ENCODE data around the gene DDX46. TPM values are rescaled to one million over a fixed set of nuclear protein-coding genes. Genes with fewer than 3 reads are reported as not detected.

DDX46 gene
- total and polyA plus RNA-seq, 2 donors (not counting 1 experiment from before 2014, with no cell fraction given), result 15.4 to 80.9 TPM

- no peaks in the 10 kb centered on the region for H3K27me3 Mint-ChIP-seq
- no peak for ATAC-seq (ENCODE audit: low read depth)
Observed at GRCh38 chr5:134791580-134791979, 33.0 kb downstream of the DDX46 start.

GRCh38 chr5:134792286-134792685 is 33.7 kb downstream of the DDX46 start:
- H3K4me3 ChIP-seq (ENCODE audit: control extremely low read depth in 1 of 5, extremely low read depth in 1 of 5, insufficient read depth in 1 of 5, low read depth in 2 of 5, low read length in 4 of 5), result no peak overlapping the region
- peaks cover 14 to 64% of the 10 kb centered on the region in 2 experiments for H3K36me3 ChIP-seq (replicated peaks in 1 of 2; ENCODE audit: control extremely low read depth in 1 of 2, control insufficient read depth in 1 of 2, extremely low read depth in 1 of 2, insufficient read depth in 2 of 2, low read length in 1 of 2)
- H3K4me2 ChIP-seq (replicated peaks; ENCODE audit: low read depth, low read length, poor library complexity, severe bottlenecking), result no peak overlapping the region
- no CpG with 5 or more reads among the region's 3 CpGs for WGBS (ENCODE audit: insufficient coverage)
- H3K4me1 ChIP-seq (ENCODE audit: control insufficient read depth in 2 of 2, insufficient read depth in 2 of 2, low read length in 2 of 2), result no peaks in the 10 kb centered on the region
- Mint-ChIP-seq H3K4me1 (no peaks in the 10 kb centered on the region), H3K4me3 (no peak overlapping the region), H3K27ac (no peak overlapping the region), H3K9me3 (ENCODE audit: insufficient read depth) (no peaks in the 10 kb centered on the region), H3K27me3 (no peaks in the 10 kb centered on the region)
- no peak overlapping the region for H2AFZ ChIP-seq (ENCODE audit: insufficient read depth, low read depth, low read length, poor library complexity, severe bottlenecking)
- H4K20me1 ChIP-seq (ENCODE audit: control insufficient read depth, insufficient read depth, low read length, poor library complexity, severe bottlenecking), result no peaks in the 10 kb centered on the region
- peaks cover 4% of the 10 kb centered on the region for H3K79me2 ChIP-seq (ENCODE audit: control insufficient read depth, insufficient read depth, low read length)
- H3K27ac ChIP-seq (ENCODE audit: low read length in 2 of 2), result no peak overlapping the region
- intact Hi-C loops (cut with micrococcal nuclease), result no loop called here
- DNase-seq (no peak), ATAC-seq (ENCODE audit: low read depth) (no peak)
- TF ChIP-seq EZH2 (IDR thresholded peaks at IDR 0.05; ENCODE audit: borderline replicate concordance, insufficient read depth, low read depth, low read length, poor library complexity, severe bottlenecking) (no peak), CTCF (IDR thresholded peaks at IDR 0.05) (no peak)
- H3K9me3 ChIP-seq (ENCODE audit: control extremely low read depth in 1 of 3, control insufficient read depth in 2 of 3, insufficient read depth in 1 of 3, low read length in 2 of 3), result no peaks in the 10 kb centered on the region
- ChIA-PET POLR2A (no interaction called here), CTCF (interaction anchor here (0.6 kb wide), 1 partner anchor 108 kb away, joined by 3 read pairs; no protein-coding TSS in a partner anchor)
- no peak overlapping the region for H3K9ac ChIP-seq (ENCODE audit: low read length)
- H3K27me3 ChIP-seq (replicated peaks in 1 of 4; ENCODE audit: control extremely low read depth in 1 of 4, control insufficient read depth in 3 of 4, insufficient read depth in 4 of 4, low read length in 3 of 4), result no peaks in the 10 kb centered on the region

More at GRCh38 chr5:134791580-134791979, 33.0 kb downstream of the DDX46 start:
- no peak overlapping the region for H3K4me3 ChIP-seq (ENCODE audit: control extremely low read depth in 1 of 5, extremely low read depth in 1 of 5, insufficient read depth in 1 of 5, low read depth in 2 of 5, low read length in 4 of 5)
- H3K27me3 ChIP-seq (replicated peaks in 1 of 4; ENCODE audit: control extremely low read depth in 1 of 4, control insufficient read depth in 3 of 4, insufficient read depth in 4 of 4, low read length in 3 of 4), result no peaks in the 10 kb centered on the region
- H3K4me1 Mint-ChIP-seq, result no peaks in the 10 kb centered on the region
- no peak overlapping the region for H3K4me3 Mint-ChIP-seq
- H3K27ac ChIP-seq (ENCODE audit: low read length in 2 of 2), result no peak overlapping the region
- no peak overlapping the region for H3K4me2 ChIP-seq (replicated peaks; ENCODE audit: low read depth, low read length, poor library complexity, severe bottlenecking)
- H3K27ac Mint-ChIP-seq, result no peak overlapping the region
- intact Hi-C loops (cut with micrococcal nuclease), result no loop called here
- H2AFZ ChIP-seq (ENCODE audit: insufficient read depth, low read depth, low read length, poor library complexity, severe bottlenecking), result no peak overlapping the region
- H3K4me1 ChIP-seq (ENCODE audit: control insufficient read depth in 2 of 2, insufficient read depth in 2 of 2, low read length in 2 of 2), result no peaks in the 10 kb centered on the region
- H3K9me3 ChIP-seq (ENCODE audit: control extremely low read depth in 1 of 3, control insufficient read depth in 2 of 3, insufficient read depth in 1 of 3, low read length in 2 of 3), result no peaks in the 10 kb centered on the region
- CTCF ChIA-PET, result no interaction called here
- 100% methylated on average over 2 of the region's 2 CpGs for WGBS (ENCODE audit: insufficient coverage)
- H3K9ac ChIP-seq (ENCODE audit: low read length), result no peak overlapping the region
- H3K36me3 ChIP-seq (replicated peaks in 1 of 2; ENCODE audit: control extremely low read depth in 1 of 2, control insufficient read depth in 1 of 2, extremely low read depth in 1 of 2, insufficient read depth in 2 of 2, low read length in 1 of 2), result peaks cover 14 to 68% of the 10 kb centered on the region in 2 experiments
- no peaks in the 10 kb centered on the region for H4K20me1 ChIP-seq (ENCODE audit: control insufficient read depth, insufficient read depth, low read length, poor library complexity, severe bottlenecking)
- peaks cover 4% of the 10 kb centered on the region for H3K79me2 ChIP-seq (ENCODE audit: control insufficient read depth, insufficient read depth, low read length)
- no peak for DNase-seq
- TF ChIP-seq EZH2 (IDR thresholded peaks at IDR 0.05; ENCODE audit: borderline replicate concordance, insufficient read depth, low read depth, low read length, poor library complexity, severe bottlenecking) (no peak), CTCF (IDR thresholded peaks at IDR 0.05) (no peak)
- no peaks in the 10 kb centered on the region for H3K9me3 Mint-ChIP-seq (ENCODE audit: insufficient read depth)
- POLR2A ChIA-PET, result no interaction called here
